Measurements from ENCODE around the gene ZNF512B. TPM values are rescaled to one million over a fixed set of nuclear protein-coding genes. Genes with fewer than 3 reads are reported as not detected.
"Not testable (repeated sequence)": the region's sequence is repeated elsewhere in the genome, so short reads cannot be mapped to it uniquely, and the experiment has no call there.

Gene ZNF512B
- total and polyA plus RNA-seq, 3 donors from 2014 or later = 16.7 to 27.6 (median 24.5) TPM

GRCh38 chr20:63924241-63924640 lies 45.5 kb downstream of the ZNF512B start:
- Histone ChIP-seq H3K27me3 (no peaks in the 10 kb centered on the region), H3K4me3 (no peak overlapping the region), H3K9me3 (no peaks in the 10 kb centered on the region), H3K27ac (peak overlapping the region in 1 of 2 donors; percentile 43), H3K36me3 (ENCODE audit: low read depth, missing control alignments) (no peaks in the 10 kb centered on the region), H3K4me1 (peaks cover 20% of the 10 kb centered on the region)
- WGBS, 2 donors = 78 to 84% methylated on average over 9 of the region's 9 CpGs
- TF ChIP-seq CTCF (IDR thresholded peaks at IDR 0.05) (no peak), POLR2A (IDR thresholded peaks at IDR 0.05) (no peak)
- no peak for DNase-seq
- intact Hi-C loops (cut with DNase I; ENCODE audit: low total_unique reads) = no loop called here

- no peaks in the 10 kb centered on the region for H3K9me3 ChIP-seq
- no peaks in the 10 kb centered on the region for H3K36me3 ChIP-seq (ENCODE audit: low read depth, missing control alignments)
- no peak overlapping the region for H3K4me3 ChIP-seq
- H3K27ac ChIP-seq = no peak overlapping the region
- peaks cover 20% of the 10 kb centered on the region for H3K4me1 ChIP-seq
- WGBS, 2 donors = 54 to 57% methylated on average over 8 of the region's 8 CpGs
- TF ChIP-seq POLR2A (IDR thresholded peaks at IDR 0.05) (no peak), CTCF (IDR thresholded peaks at IDR 0.05) (no peak)
- no peak for DNase-seq
- no peaks in the 10 kb centered on the region for H3K27me3 ChIP-seq
- intact Hi-C loops (cut with DNase I; ENCODE audit: low total_unique reads) = no loop called here
Measured at GRCh38 chr20:63923651-63924050, 46.1 kb downstream of the ZNF512B start.

- Histone ChIP-seq H3K27ac (no peak overlapping the region), H3K4me1 (peaks cover 9% of the 10 kb centered on the region), H3K36me3 (ENCODE audit: low read depth, missing control alignments) (no peaks in the 10 kb centered on the region), H3K4me3 (no peak overlapping the region), H3K27me3 (no peaks in the 10 kb centered on the region), H3K9me3 (no peaks in the 10 kb centered on the region)
- TF ChIP-seq CTCF (IDR thresholded peaks at IDR 0.05) (no peak), POLR2A (IDR thresholded peaks at IDR 0.05) (no peak)
- no peak for DNase-seq
- WGBS, 2 donors = 93 to 95% methylated on average over 11 to 23 of the region's 23 CpGs
- intact Hi-C loops (cut with DNase I; ENCODE audit: low total_unique reads) = no loop called here
Measured at GRCh38 chr20:63920226-63920625, 49.5 kb downstream of the ZNF512B start.

GRCh38 chr20:63919130-63919529 lies 50.6 kb downstream of the ZNF512B start:
- H3K4me3 ChIP-seq = no peak overlapping the region
- H3K4me1 ChIP-seq = peaks cover 8% of the 10 kb centered on the region
- H3K9me3 ChIP-seq = no peaks in the 10 kb centered on the region
- no peak for TF ChIP-seq CTCF (IDR thresholded peaks at IDR 0.05)
- TF ChIP-seq POLR2A (IDR thresholded peaks at IDR 0.05) = no peak
- H3K27me3 ChIP-seq = no peaks in the 10 kb centered on the region
- no peaks in the 10 kb centered on the region for H3K36me3 ChIP-seq (ENCODE audit: low read depth, missing control alignments)
- no peak for DNase-seq
- no peak overlapping the region for H3K27ac ChIP-seq
- WGBS, 2 donors = 87 to 95% methylated on average over 17 to 19 of the region's 19 CpGs
- intact Hi-C loops (cut with DNase I; ENCODE audit: low total_unique reads) = no loop called here

- intact Hi-C loops (cut with DNase I; ENCODE audit: low total_unique reads) = no loop called here
- WGBS, 2 donors = 89 to 92% methylated on average over 11 of the region's 11 CpGs
- Histone ChIP-seq H3K36me3 (ENCODE audit: low read depth, missing control alignments) (no peaks in the 10 kb centered on the region), H3K4me1 (peaks cover 8% of the 10 kb centered on the region), H3K27me3 (no peaks in the 10 kb centered on the region), H3K4me3 (no peak overlapping the region), H3K27ac (no peak overlapping the region), H3K9me3 (no peaks in the 10 kb centered on the region)
- no peak for TF ChIP-seq CTCF (IDR thresholded peaks at IDR 0.05)
- no peak for TF ChIP-seq POLR2A (IDR thresholded peaks at IDR 0.05)
- DNase-seq = no peak
Measured at GRCh38 chr20:63917811-63918210, 51.9 kb downstream of the ZNF512B start.

GRCh38 chr20:63916371-63916939 lies 53.3 kb downstream of the ZNF512B start:
- WGBS, 2 donors = 80 to 92% methylated on average over 8 of the region's 8 CpGs
- H3K36me3 ChIP-seq (ENCODE audit: low read depth, missing control alignments); H3K4me1 ChIP-seq; H3K9me3 ChIP-seq; H3K4me3 ChIP-seq; intact Hi-C loops (cut with DNase I; ENCODE audit: low total_unique reads); DNase-seq; H3K27me3 ChIP-seq: not testable (repeated sequence)
- peak overlapping the region in 1 of 2 donors; percentile 18 for H3K27ac ChIP-seq
